Adrenal gland (tissue), 5 donors: Measurements from ENCODE around the gene LRPPRC.

Experiments
- CTCF ChIP-seq, 6 experiments: fragments of 450-650 bp in 4 of 6; fragments of 200-600 bp in 2 of 6; sonication (generic) in 1 of 6; IDR thresholded peaks; 1 replicate in 5 of 6; 2 replicates in 1 of 6; pipeline versions ENCODE4 v1.5.1 to v1.8.0; 2016 to 2021; ENCODE audit warnings: antibody characterized with exemption in 6 of 6, mild to moderate bottlenecking in 2 of 6, moderate library complexity in 1 of 6
- POLR2A ChIP-seq, 2 donors: fragments of 450-650 bp; IDR thresholded peaks; one replicate each; pipeline ENCODE4 v1.6.1; 2017; ENCODE audit warnings: antibody characterized with exemption in 2 of 2, mild to moderate bottlenecking in 2 of 2, moderate library complexity in 1 of 2
- donor health status: DM: no; HTN: no; CAD: no.

DNA sequence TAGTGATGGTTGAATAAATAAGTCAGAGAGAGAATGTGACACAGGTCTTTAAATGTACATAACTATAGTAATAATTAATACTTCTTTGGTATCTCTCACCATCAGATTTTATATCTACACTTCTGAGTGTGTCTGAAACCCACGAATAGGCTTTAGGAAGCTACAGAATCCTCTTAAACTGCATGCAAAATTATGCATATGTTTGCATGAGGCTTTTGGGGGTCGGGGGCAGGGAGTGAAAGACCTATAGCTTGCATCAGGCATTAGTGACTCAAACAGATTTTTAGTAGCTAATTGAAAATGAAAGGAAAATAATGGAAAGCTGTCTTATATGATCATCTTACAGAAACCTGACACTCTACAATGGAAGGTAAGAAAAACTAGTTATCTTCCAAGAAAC is 14.9 kb downstream of the LRPPRC start:
- TF ChIP-seq POLR2A (IDR thresholded peaks at IDR 0.05) = no peak
- TF ChIP-seq CTCF (IDR thresholded peaks at IDR 0.05) = no peak
